Fibroblast of skin of scalp (primary cell): ENCODE results near the gene INPP5A.

Experiments
- DNase-seq: peaks from one replicate; pipeline ENCODE4 v3.0.0-alpha.2; 2013

INPP5A gene

GRCh38 chr10:132519382-132520176 lies 18.0 kb upstream of the INPP5A start:
- DNase-seq = no peak

GRCh38 chr10:132520177-132520811 lies 17.3 kb upstream of the INPP5A start:
- DNase-seq = peak; percentile 57

GRCh38 chr10:132521041-132521465 lies 16.5 kb upstream of the INPP5A start:
- DNase-seq = no peak

GRCh38 chr10:132521466-132522102 lies 16.0 kb upstream of the INPP5A start:
- no peak for DNase-seq

- no peak for DNase-seq
Measured at GRCh38 chr10:132522521-132523411, 14.8 kb upstream of the INPP5A start.

GRCh38 chr10:132523561-132524442 lies 13.8 kb upstream of the INPP5A start:
- DNase-seq = no peak

GRCh38 chr10:132524443-132525285 lies 12.9 kb upstream of the INPP5A start:
- DNase-seq = no peak

- peak; percentile 75 for DNase-seq
Measured at GRCh38 chr10:132526676-132527075, 10.9 kb upstream of the INPP5A start.

- no peak for DNase-seq
Measured at GRCh38 chr10:132527339-132528063, 10.1 kb upstream of the INPP5A start.

GRCh38 chr10:132528064-132528691 lies 9.4 kb upstream of the INPP5A start:
- no peak for DNase-seq

- DNase-seq = no peak
Measured at GRCh38 chr10:132532179-132532578, 5.4 kb upstream of the INPP5A start.

- DNase-seq = peak; percentile 72
Measured at GRCh38 chr10:132532749-132533560, 4.6 kb upstream of the INPP5A start.

- no peak for DNase-seq
Measured at GRCh38 chr10:132533571-132534260, 3.9 kb upstream of the INPP5A start.

- no peak for DNase-seq
Measured at GRCh38 chr10:132534391-132535064, 3.1 kb upstream of the INPP5A start.

GRCh38 chr10:132535065-132535651 lies 2.4 kb upstream of the INPP5A start:
- no peak for DNase-seq

GRCh38 chr10:132536241-132536876 lies 1.2 kb upstream of the INPP5A start:
- no peak for DNase-seq
